NCI-H1694 (cell line): ENCODE measurements around the gene ASF1B.
"Not testable (repeated sequence)": the region's sequence is repeated elsewhere in the genome, so short reads cannot be mapped to it uniquely, and the experiment has no call there.

Experiments
- DNase-seq: peaks from one replicate; lab custom pipeline; 2025; lab: John Stamatoyannopoulos, UW

ASF1B gene

GRCh38 chr19:14136509-14137281, at the start of gene ASF1B:
Gene ASF1B, minus strand, starts transcription at chr19:14136589. Its CDS starts 133 bp downstream, at chr19:14136456.
- DNase-seq = peak; percentile 100

- DNase-seq = not testable (repeated sequence)
Observed at GRCh38 chr19:14185691-14186090, 49.3 kb upstream of the ASF1B start.

- no peak for DNase-seq
Observed at GRCh38 chr19:14185158-14185557, 48.8 kb upstream of the ASF1B start.

GRCh38 chr19:14183741-14184350, 47.5 kb upstream of the ASF1B start:
- DNase-seq = peak; percentile 14

GRCh38 chr19:14182476-14182875, 46.1 kb upstream of the ASF1B start:
- no peak for DNase-seq

GRCh38 chr19:14181906-14182305, 45.5 kb upstream of the ASF1B start:
- no peak for DNase-seq

GRCh38 chr19:14181199-14181598, 44.8 kb upstream of the ASF1B start:
- DNase-seq = not testable (repeated sequence)

GRCh38 chr19:14177496-14178074, 41.2 kb upstream of the ASF1B start:
- DNase-seq = no peak

- no peak for DNase-seq
Observed at GRCh38 chr19:14175351-14175792, 39.0 kb upstream of the ASF1B start.

- no peak for DNase-seq
Observed at GRCh38 chr19:14174883-14175282, 38.5 kb upstream of the ASF1B start.

- DNase-seq = no peak
Observed at GRCh38 chr19:14168993-14169392, 32.6 kb upstream of the ASF1B start.

GRCh38 chr19:14168259-14168972, 32.0 kb upstream of the ASF1B start:
- no peak for DNase-seq

- no peak for DNase-seq
Observed at GRCh38 chr19:14167576-14168138, 31.3 kb upstream of the ASF1B start.

GRCh38 chr19:14166999-14167575, 30.7 kb upstream of the ASF1B start:
- DNase-seq = no peak

- no peak for DNase-seq
Observed at GRCh38 chr19:14165990-14166830, 29.8 kb upstream of the ASF1B start.

- DNase-seq = no peak
Observed at GRCh38 chr19:14164724-14165493, 28.5 kb upstream of the ASF1B start.

GRCh38 chr19:14164082-14164481, 27.7 kb upstream of the ASF1B start:
- DNase-seq = no peak

GRCh38 chr19:14162871-14163297, 26.5 kb upstream of the ASF1B start:
- no peak for DNase-seq

- DNase-seq = no peak
Observed at GRCh38 chr19:14161305-14161704, 24.9 kb upstream of the ASF1B start.
